Panc1 (cell line): ENCODE results near the gene FSHR. TPM values are rescaled to one million over a fixed set of nuclear protein-coding genes. Genes with fewer than 3 reads are reported as not detected.

Experiments used
- ATAC-seq: fragments of 200-7000 bp; cut with Tn5 transposase; 2 replicates; pipeline ENCODE4 v1.9.1; 2020; ENCODE audit warnings: mild to moderate bottlenecking, moderate library complexity
- BruUV-seq: library from RNA; stranded (reverse); fragments of 400-500 nt; replicated peaks from 2 replicates; lab custom pipeline; 2021; lab: Mats Ljungman, UMichigan
- CTCF ChIA-PET: fragments of 300-600 bp; sonication (Branson Sonifier 250); formaldehyde crosslinking; loops from one replicate; lab custom pipeline; 2022; ENCODE audit warnings: antibody characterized with exemption; lab: Charles Lee
- POLR2A ChIA-PET: fragments of 300-600 bp; sonication (Branson Sonifier 250); formaldehyde crosslinking; loops from one replicate; lab custom pipeline; 2022; ENCODE audit warnings: antibody characterized with exemption; lab: Charles Lee
- DNase-seq: peaks from one replicate; pipeline ENCODE4 v3.0.0-alpha.2; 2010; ENCODE audit warnings: low read depth, low spot score
- H3K27ac ChIP-seq: 2 replicates; pipeline ENCODE4 v1.5.1; 2011; ENCODE audit warnings: mild to moderate bottlenecking, low read length, inconsistent platforms
- H3K27me3 ChIP-seq: fragments of 200-500 bp; sonication (Bioruptor generic); 2 replicates; pipeline ENCODE4 v1.6.0; 2014; ENCODE audit warnings: low read length, inconsistent platforms; ENCODE audit not compliant: control insufficient read depth, insufficient read depth
- H3K36me3 ChIP-seq: fragments of 200-500 bp; sonication (Bioruptor generic); 2 replicates; pipeline ENCODE4 v1.5.1; 2014; ENCODE audit warnings: inconsistent platforms, mild to moderate bottlenecking, low read length, moderate library complexity; ENCODE audit not compliant: control insufficient read depth, insufficient read depth
- H3K4me1 ChIP-seq: 2 replicates; pipeline ENCODE4 v1.5.1; 2011; ENCODE audit warnings: inconsistent platforms, mild to moderate bottlenecking, low read length, moderate library complexity; ENCODE audit not compliant: control insufficient read depth, insufficient read depth
- H3K4me3 ChIP-seq, 2 experiments: 2 replicates each; pipeline ENCODE4 v1.5.1; 2011 to 2012; ENCODE audit warnings: low read depth in 2 of 2, low read length in 2 of 2, mild to moderate bottlenecking in 2 of 2, inconsistent platforms in 1 of 2, moderate library complexity in 1 of 2
- H3K9me3 ChIP-seq: fragments of 200-500 bp; sonication (Bioruptor generic); 2 replicates; pipeline ENCODE4 v1.5.1; 2014; ENCODE audit warnings: low read depth, mild to moderate bottlenecking, inconsistent platforms, low read length, moderate library complexity; ENCODE audit not compliant: control insufficient read depth, insufficient read depth
- CTCF ChIP-seq: fragments of 450-650 bp; IDR thresholded peaks from 2 replicates; pipeline ENCODE4 v1.5.1; 2017; ENCODE audit warnings: mild to moderate bottlenecking
- POLR2AphosphoS5 ChIP-seq: IDR thresholded peaks from 2 replicates; pipeline ENCODE4 v1.6.1; 2012; ENCODE audit warnings: mild to moderate bottlenecking, low read depth, low read length, moderate library complexity
- SIN3A ChIP-seq: IDR thresholded peaks from 2 replicates; pipeline ENCODE4 v1.6.1; 2012; ENCODE audit warnings: low read depth, mild to moderate bottlenecking, low read length, moderate library complexity, borderline replicate concordance; ENCODE audit not compliant: insufficient read depth
- TCF7L2 ChIP-seq: IDR thresholded peaks from 2 replicates; pipeline ENCODE4 v1.6.1; 2011; ENCODE audit warnings: mild to moderate bottlenecking, low read depth, low read length, inconsistent platforms
- in situ Hi-C: cut with HindIII; loops from 2 replicates; pipeline ENCODE4 v1.10.0; 2016; ENCODE audit warnings: low sequenced_read_pairs, low pct_unique_long_range_greater_than_20kb
- intact Hi-C: fragments of 100-400 bp; cut with micrococcal nuclease; formaldehyde crosslinking; loops from one replicate; pipeline ENCODE4 v1.10.0; 2022; ENCODE audit not compliant: unreplicated experiment
- total RNA-seq: library from RNA; stranded (reverse); gene quantifications from one replicate; pipeline ENCODE4 v1.2.1, GENCODE V29; 2021; ENCODE audit not compliant: unreplicated experiment
- TF ChIP-seq, protein P1 (sequence below), 2 experiments: IDR thresholded peaks; 2 replicates each; pipeline ENCODE4 v1.6.1; 2011 to 2012; ENCODE audit warnings: low read depth in 2 of 2, control low read depth in 1 of 2, low read length in 1 of 2, mild to moderate bottlenecking in 1 of 2, moderate library complexity in 1 of 2; ENCODE audit not compliant: insufficient read depth in 1 of 2

FSHR gene
- total RNA-seq, 1 experiment from 2014 or later: not detected

DNA sequence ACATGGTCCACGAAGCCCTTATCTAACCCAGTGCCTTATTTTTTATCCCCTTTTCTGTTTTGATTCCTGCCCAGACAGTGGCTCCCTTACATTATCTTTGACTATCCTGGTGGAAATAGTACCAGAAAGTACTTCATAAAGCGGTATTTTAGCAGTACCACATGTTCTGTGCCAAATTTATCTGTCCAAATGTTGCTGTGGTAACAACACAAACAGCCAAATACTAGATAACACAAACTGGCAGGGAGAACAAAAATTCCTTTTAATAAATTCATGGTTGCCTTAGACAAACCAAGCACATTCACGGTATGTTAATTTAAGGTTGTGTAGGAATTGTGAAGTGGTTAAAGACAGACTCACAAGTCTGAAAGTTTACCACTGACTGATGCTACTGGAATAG lies 210.9 kb downstream of the FSHR start:
- Histone ChIP-seq H3K9me3 (no peaks in the 10 kb centered on the region), H3K4me3 (no peak overlapping the region), H3K4me1 (no peaks in the 10 kb centered on the region), H3K27ac (no peak overlapping the region), H3K36me3 (no peaks in the 10 kb centered on the region), H3K27me3 (peaks cover 3% of the 10 kb centered on the region)
- ATAC-seq: no peak
- in situ Hi-C loops: no loop called here
- ChIA-PET CTCF (no interaction called here), POLR2A (no interaction called here)
- DNase-seq: no peak
- intact Hi-C loops: loop anchor here (10.0 kb wide), 2 partner anchors 551 to 1201 kb away; no protein-coding TSS in a partner anchor
- TF ChIP-seq TCF7L2: no peak
- TF ChIP-seq SIN3A: no peak
- TF ChIP-seq, protein P1, sequence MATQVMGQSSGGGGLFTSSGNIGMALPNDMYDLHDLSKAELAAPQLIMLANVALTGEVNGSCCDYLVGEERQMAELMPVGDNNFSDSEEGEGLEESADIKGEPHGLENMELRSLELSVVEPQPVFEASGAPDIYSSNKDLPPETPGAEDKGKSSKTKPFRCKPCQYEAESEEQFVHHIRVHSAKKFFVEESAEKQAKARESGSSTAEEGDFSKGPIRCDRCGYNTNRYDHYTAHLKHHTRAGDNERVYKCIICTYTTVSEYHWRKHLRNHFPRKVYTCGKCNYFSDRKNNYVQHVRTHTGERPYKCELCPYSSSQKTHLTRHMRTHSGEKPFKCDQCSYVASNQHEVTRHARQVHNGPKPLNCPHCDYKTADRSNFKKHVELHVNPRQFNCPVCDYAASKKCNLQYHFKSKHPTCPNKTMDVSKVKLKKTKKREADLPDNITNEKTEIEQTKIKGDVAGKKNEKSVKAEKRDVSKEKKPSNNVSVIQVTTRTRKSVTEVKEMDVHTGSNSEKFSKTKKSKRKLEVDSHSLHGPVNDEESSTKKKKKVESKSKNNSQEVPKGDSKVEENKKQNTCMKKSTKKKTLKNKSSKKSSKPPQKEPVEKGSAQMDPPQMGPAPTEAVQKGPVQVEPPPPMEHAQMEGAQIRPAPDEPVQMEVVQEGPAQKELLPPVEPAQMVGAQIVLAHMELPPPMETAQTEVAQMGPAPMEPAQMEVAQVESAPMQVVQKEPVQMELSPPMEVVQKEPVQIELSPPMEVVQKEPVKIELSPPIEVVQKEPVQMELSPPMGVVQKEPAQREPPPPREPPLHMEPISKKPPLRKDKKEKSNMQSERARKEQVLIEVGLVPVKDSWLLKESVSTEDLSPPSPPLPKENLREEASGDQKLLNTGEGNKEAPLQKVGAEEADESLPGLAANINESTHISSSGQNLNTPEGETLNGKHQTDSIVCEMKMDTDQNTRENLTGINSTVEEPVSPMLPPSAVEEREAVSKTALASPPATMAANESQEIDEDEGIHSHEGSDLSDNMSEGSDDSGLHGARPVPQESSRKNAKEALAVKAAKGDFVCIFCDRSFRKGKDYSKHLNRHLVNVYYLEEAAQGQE (IDR thresholded peaks at IDR 0.05; ENCODE audit: insufficient read depth in 1 of 2, low read depth in 2 of 2, low read length in 1 of 2): no peak
- TF ChIP-seq POLR2AphosphoS5: no peak
- no peak for TF ChIP-seq CTCF
- no TSS peak for BruUV-seq

- H3K9me3 ChIP-seq: no peaks in the 10 kb centered on the region
- ChIA-PET POLR2A (interaction anchor here (0.6 kb wide), 1 partner anchor 629 kb away, joined by 5 read pairs; no protein-coding TSS in a partner anchor), CTCF (no interaction called here)
- no peak overlapping the region for H3K27ac ChIP-seq
- no peaks in the 10 kb centered on the region for H3K36me3 ChIP-seq
- in situ Hi-C loops (no loop called here), intact Hi-C loops (loop anchor here (10.0 kb wide), 2 partner anchors 553 to 1203 kb away; no protein-coding TSS in a partner anchor)
- peaks cover 3% of the 10 kb centered on the region for H3K27me3 ChIP-seq
- no peaks in the 10 kb centered on the region for H3K4me1 ChIP-seq
- TF ChIP-seq, protein P1 (IDR thresholded peaks at IDR 0.05; ENCODE audit: insufficient read depth in 1 of 2, low read depth in 2 of 2, low read length in 1 of 2): no peak
- TF ChIP-seq SIN3A (no peak), POLR2AphosphoS5 (no peak), TCF7L2 (no peak), CTCF (no peak)
- no peak overlapping the region for H3K4me3 ChIP-seq
- ATAC-seq: no peak
- no peak for DNase-seq
- no TSS peak for BruUV-seq
Observed at GRCh38 chr2:48941908-48942307, 212.4 kb downstream of the FSHR start.
